ENCODE data around the gene HNRNPA2B1.

GRCh38 chr7:26200444-26201246 is at the start of gene HNRNPA2B1:
- TF ChIP-seq USF2 (IDR thresholded peaks at IDR 0.05; ENCODE audit: low read length) = no peak
- no peak for TF ChIP-seq CTCF (IDR thresholded peaks at IDR 0.05; ENCODE audit: control extremely low read depth in 1 of 3, insufficient read depth in 1 of 3, low read depth in 1 of 3, low read length in 3 of 3)
- peak; percentile 98 to 99 for TF ChIP-seq POLR2A (IDR thresholded peaks at IDR 0.05; ENCODE audit: control extremely low read depth in 1 of 2, low read depth in 2 of 2, low read length in 2 of 2)
- no peak for TF ChIP-seq EZH2 (IDR thresholded peaks at IDR 0.05; ENCODE audit: low read depth, low read length, severe bottlenecking)
- no peak for TF ChIP-seq MAX (IDR thresholded peaks at IDR 0.05)
- TF ChIP-seq RXRA (IDR thresholded peaks at IDR 0.05; ENCODE audit: insufficient read depth, low read depth, low read length) = no peak
- no peak for TF ChIP-seq E2F6 (IDR thresholded peaks at IDR 0.05)
- TF ChIP-seq SRF (IDR thresholded peaks at IDR 0.05; ENCODE audit: low read depth, low read length) = no peak
- TF ChIP-seq RAD21 (IDR thresholded peaks at IDR 0.05 in 1 of 2, conservative IDR thresholded peaks at IDR 0.05 in 1 of 2; ENCODE audit: low read depth in 2 of 2, low read length in 2 of 2) = no peak
- peak; percentile 98 for TF ChIP-seq POLR2AphosphoS5 (IDR thresholded peaks at IDR 0.05; ENCODE audit: low read depth, low read length)
- peak; percentile 99 for TF ChIP-seq TAF1 (IDR thresholded peaks at IDR 0.05; ENCODE audit: low read depth, low read length)

Data from H1 (cell line).